OCI-LY3 (cell line): ENCODE results near the gene FOXD2.

ENCODE experiments used
- CTCF ChIP-seq: fragments of 200-600, 300-600 bp; sonication (generic); IDR thresholded peaks from 2 replicates; pipeline ENCODE4 v1.5.1; 2014; ENCODE audit warnings: antibody characterized with exemption, low read length, low read depth
- EZH2phosphoT487 ChIP-seq: fragments of 200-600 bp; shearing (Covaris generic); IDR thresholded peaks from 2 replicates; pipeline ENCODE4 v1.6.1; 2018; ENCODE audit warnings: antibody characterized with exemption, mixed run types, low read depth

GRCh38 chr1:47435506-47436303, 2.1 kb upstream of the FOXD2 start:
- TF ChIP-seq CTCF (no peak), EZH2phosphoT487 (no peak)
